ENCODE results near the gene AGO1. TPM values are rescaled to one million over a fixed set of nuclear protein-coding genes. Genes with fewer than 3 reads are reported as not detected.

Gene AGO1
- total RNA-seq, 1 experiment from 2014 or later, result 36.2 TPM

DNA sequence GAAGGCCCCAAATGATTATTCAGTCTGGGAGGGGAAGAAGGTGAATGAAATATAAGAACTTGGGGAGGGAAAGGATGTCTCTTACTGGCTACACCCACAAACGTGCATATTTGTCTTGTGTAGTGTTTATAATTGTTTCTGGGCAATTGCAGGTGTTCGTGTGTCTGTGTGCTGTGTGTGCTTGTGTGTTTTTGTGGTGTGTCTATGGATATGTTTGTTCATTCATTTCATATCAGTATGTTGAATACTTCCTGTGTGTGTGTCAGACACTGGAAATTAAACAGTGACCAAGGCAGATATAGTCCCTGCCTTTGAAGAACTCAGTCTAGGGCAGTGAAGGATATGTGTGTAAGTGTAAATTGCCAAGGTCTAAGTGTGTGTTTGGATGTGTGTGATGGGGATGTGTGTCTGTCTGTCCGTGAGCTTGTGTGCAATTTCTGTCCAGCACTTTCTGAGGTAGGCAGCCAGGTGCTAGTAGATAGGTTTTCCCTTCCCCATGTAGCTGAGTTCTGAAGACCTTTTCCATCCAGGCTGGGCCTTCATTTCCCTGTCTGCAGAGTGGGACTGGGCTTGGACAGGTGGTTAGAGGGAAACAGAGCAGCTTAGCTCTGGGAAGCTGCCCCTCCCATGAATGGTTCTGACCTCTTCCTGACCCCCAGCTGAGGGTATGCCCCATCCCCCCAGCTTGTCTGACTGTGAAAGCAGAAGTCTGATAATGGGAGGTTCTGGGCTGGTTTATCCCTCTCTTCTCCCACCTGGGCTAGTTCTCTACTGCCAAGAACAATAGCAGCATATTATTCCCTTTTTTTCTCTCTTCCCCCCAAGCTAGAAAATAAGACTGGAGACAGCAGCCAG lies 3.8 kb downstream of the AGO1 start:
- no peaks in the 10 kb centered on the region for H3K9me3 ChIP-seq (ENCODE audit: control insufficient read depth in 1 of 2, insufficient read depth in 1 of 2, low read depth in 1 of 2, low read length in 2 of 2)
- POLR2A ChIA-PET, result no interaction called here
- no peak for ATAC-seq

GRCh38 chr1:35887508-35887907 lies 4.5 kb downstream of the AGO1 start:
- peaks cover 7 to 23% of the 10 kb centered on the region in 2 experiments; a peak in 3 of 4 replicates for H3K36me3 ChIP-seq (ENCODE audit: control insufficient read depth in 1 of 2, insufficient read depth in 2 of 2, low read length in 2 of 2)
- no peak for ATAC-seq
- H3K4me3 ChIP-seq (replicated peaks in 1 of 2; ENCODE audit: low read depth in 1 of 2, low read length in 2 of 2), result no peak overlapping the region
- DNase-seq (ENCODE audit: low read depth, low spot score), result no peak
- no TSS peak for BruUV-seq (replicated peaks)
- H3K9me3 ChIP-seq (ENCODE audit: control insufficient read depth in 1 of 2, insufficient read depth in 1 of 2, low read depth in 1 of 2, low read length in 2 of 2), result no peaks in the 10 kb centered on the region
- ChIA-PET POLR2A (no interaction called here), RAD21 (ENCODE audit: low non-redundant PET in 1 of 2, low total read pairs in 2 of 2, uncharacterized antibody in 2 of 2, unreplicated experiment in 2 of 2) (no interaction called here), CTCF (no interaction called here)
- no peak overlapping the region for H3K9ac ChIP-seq (ENCODE audit: low read length)
- no peak overlapping the region for H3K27ac ChIP-seq (ENCODE audit: low read depth, low read length)
- H3K4me2 ChIP-seq (ENCODE audit: low read length), result no peak overlapping the region
- peaks cover 0 to 30% of the 10 kb centered on the region in 2 experiments; a peak in 3 of 4 replicates for H3K4me1 ChIP-seq (ENCODE audit: control insufficient read depth in 1 of 2, insufficient read depth in 2 of 2, low read length in 2 of 2)
- H3K27me3 ChIP-seq (ENCODE audit: insufficient read depth, low read length), result no peaks in the 10 kb centered on the region
- H3K9me2 ChIP-seq (ENCODE audit: insufficient read depth), result no peaks in the 10 kb centered on the region
- no peak overlapping the region for H2AFZ ChIP-seq (ENCODE audit: low read depth, low read length, poor library complexity, severe bottlenecking)
- TF ChIP-seq CTCF (IDR thresholded peaks at IDR 0.05 in 2 of 3, conservative IDR thresholded peaks at IDR 0.05 in 1 of 3; ENCODE audit: borderline replicate concordance in 1 of 3, insufficient read depth in 1 of 3, low read depth in 2 of 3, low read length in 2 of 3), result no peak
- TF ChIP-seq EGR1 (IDR thresholded peaks at IDR 0.05; ENCODE audit: low read depth), result no peak
- no peak for TF ChIP-seq ELF1 (IDR thresholded peaks at IDR 0.05; ENCODE audit: borderline replicate concordance, low read depth)
- no peak for TF ChIP-seq CEBPB (IDR thresholded peaks at IDR 0.05; ENCODE audit: low read depth)
- no peak for TF ChIP-seq ZFX (IDR thresholded peaks at IDR 0.05)
- intact Hi-C loops (cut with micrococcal nuclease), result no loop called here
- no peaks in the 10 kb centered on the region for H4K20me1 ChIP-seq (ENCODE audit: insufficient read depth)
- H3K79me2 ChIP-seq (ENCODE audit: insufficient read depth, low read length), result peaks cover 35% of the 10 kb centered on the region

More for the DNA sequence above, 3.8 kb downstream of the AGO1 start:
- Histone ChIP-seq H3K4me2 (ENCODE audit: low read length) (no peak overlapping the region; the same call in 1 of the 2 replicates), H3K27me3 (ENCODE audit: insufficient read depth, low read length) (no peaks in the 10 kb centered on the region), H3K4me1 (ENCODE audit: control insufficient read depth in 1 of 2, insufficient read depth in 2 of 2, low read length in 2 of 2) (peaks cover 0 to 31% of the 10 kb centered on the region in 2 experiments; a peak in 3 of 4 replicates), H3K36me3 (ENCODE audit: control insufficient read depth in 1 of 2, insufficient read depth in 2 of 2, low read length in 2 of 2) (peaks cover 0 to 16% of the 10 kb centered on the region in 2 experiments; a peak in 3 of 4 replicates), H2AFZ (ENCODE audit: low read depth, low read length, poor library complexity, severe bottlenecking) (no peak overlapping the region), H3K79me2 (ENCODE audit: insufficient read depth, low read length) (peaks cover 35% of the 10 kb centered on the region), H3K4me3 (replicated peaks in 1 of 2; ENCODE audit: low read depth in 1 of 2, low read length in 2 of 2) (no peak overlapping the region), H3K27ac (ENCODE audit: low read depth, low read length) (no peak overlapping the region), H3K9ac (ENCODE audit: low read length) (no peak overlapping the region), H3K9me2 (ENCODE audit: insufficient read depth) (no peaks in the 10 kb centered on the region), H4K20me1 (ENCODE audit: insufficient read depth) (no peaks in the 10 kb centered on the region)
- ChIA-PET CTCF (no interaction called here), RAD21 (ENCODE audit: low non-redundant PET in 1 of 2, low total read pairs in 2 of 2, uncharacterized antibody in 2 of 2, unreplicated experiment in 2 of 2) (no interaction called here)
- DNase-seq (ENCODE audit: low read depth, low spot score), result no peak
- no peak for TF ChIP-seq JUND (IDR thresholded peaks at IDR 0.05)
- no peak for TF ChIP-seq RAD21 (IDR thresholded peaks at IDR 0.05; ENCODE audit: low read depth)
- intact Hi-C loops (cut with micrococcal nuclease), result no loop called here
- BruUV-seq (replicated peaks), result no TSS peak

All from HCT116 (cell line).